ENCODE results near the gene SNORC.

SNORC gene

DNA sequence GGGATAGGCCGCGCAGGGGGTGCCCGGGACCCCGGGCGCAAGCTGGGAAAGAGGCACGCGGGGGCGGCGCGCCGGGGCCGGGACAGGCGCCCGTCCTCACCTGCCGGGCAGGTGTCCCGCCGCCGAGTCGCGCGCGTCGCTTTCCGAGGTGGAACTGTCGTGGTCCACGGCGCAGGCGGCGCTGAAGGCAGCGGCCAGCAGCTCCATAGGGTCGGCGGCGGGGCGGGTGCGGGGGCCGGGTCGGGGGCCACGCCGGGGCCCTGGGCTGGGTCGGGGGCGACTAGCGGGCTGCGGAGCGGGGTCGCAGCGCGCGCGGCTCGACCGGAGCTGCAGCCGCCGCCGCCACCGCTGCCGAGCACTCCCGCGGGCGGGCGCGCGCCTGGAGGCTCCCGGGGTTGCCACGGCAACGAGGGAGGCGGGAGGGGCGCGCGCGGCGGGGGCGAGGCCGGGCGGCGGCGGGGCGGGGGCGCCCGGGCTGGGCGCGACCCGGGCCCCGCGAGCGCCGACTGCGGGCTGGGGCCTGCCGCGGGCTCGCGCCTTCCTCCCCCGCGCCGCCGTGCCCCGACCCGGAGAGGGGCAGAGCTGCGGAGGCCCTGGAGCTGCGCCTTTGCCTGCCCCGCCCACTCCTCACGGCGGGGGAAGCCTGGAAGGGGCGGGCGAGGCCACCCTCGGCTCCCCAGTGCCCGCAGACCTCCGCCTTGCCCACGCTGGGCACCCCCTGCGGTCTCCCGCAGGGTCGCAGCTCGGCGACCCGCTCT is 57.9 kb downstream of the SNORC start:
- no peak overlapping the region for H3K4me3 ChIP-seq (ENCODE audit: low read depth, low read length, poor library complexity, severe bottlenecking)

More for the DNA sequence above, 57.9 kb downstream of the SNORC start:
- Histone ChIP-seq H3K4me2 (ENCODE audit: low read length) (no peak overlapping the region), H3F3A (ENCODE audit: insufficient read depth, low read length) (no peaks in the 10 kb centered on the region), H3K27ac (ENCODE audit: low read depth, low read length, poor library complexity, severe bottlenecking) (no peak overlapping the region), H3K9me3 (ENCODE audit: low read length) (no peaks in the 10 kb centered on the region), H3K36me3 (ENCODE audit: insufficient read depth, low read length) (no peaks in the 10 kb centered on the region), H3K27me3 (ENCODE audit: insufficient read depth, low read length) (no peaks in the 10 kb centered on the region; the same call in 1 of the 2 replicates), H4K20me1 (ENCODE audit: insufficient read depth, low read length) (no peaks in the 10 kb centered on the region), H3K9ac (ENCODE audit: low read length) (no peak overlapping the region), H3K79me2 (ENCODE audit: insufficient read depth, low read length) (no peaks in the 10 kb centered on the region), H3K9me2 (ENCODE audit: low read depth, low read length) (no peaks in the 10 kb centered on the region), H2AFZ (ENCODE audit: low read length) (no peak overlapping the region), H3K4me1 (ENCODE audit: insufficient read depth, low read length, severe bottlenecking) (no peaks in the 10 kb centered on the region)
- TF ChIP-seq EZH2 (IDR thresholded peaks at IDR 0.05; ENCODE audit: borderline replicate concordance, low read length), result no peak
- no peak for TF ChIP-seq CTCF (IDR thresholded peaks at IDR 0.05; ENCODE audit: low read length)
